Stimulated activated CD8-positive, alpha-beta memory T cell treated with anti-CD3 and anti-CD28 coated beads, Interleukin-4, amount 100 ng/mL, for 24 hours (primary cell): Measurements from ENCODE around the gene MTUS2.
"Not testable (repeated sequence)": the region's sequence is repeated elsewhere in the genome, so short reads cannot be mapped to it uniquely, and the experiment has no call there.

ENCODE experiments used
- DNase-seq: peaks from one replicate; pipeline ENCODE4 v3.0.0-alpha.2; 2020; ENCODE audit warnings: low read depth

Gene MTUS2

DNA sequence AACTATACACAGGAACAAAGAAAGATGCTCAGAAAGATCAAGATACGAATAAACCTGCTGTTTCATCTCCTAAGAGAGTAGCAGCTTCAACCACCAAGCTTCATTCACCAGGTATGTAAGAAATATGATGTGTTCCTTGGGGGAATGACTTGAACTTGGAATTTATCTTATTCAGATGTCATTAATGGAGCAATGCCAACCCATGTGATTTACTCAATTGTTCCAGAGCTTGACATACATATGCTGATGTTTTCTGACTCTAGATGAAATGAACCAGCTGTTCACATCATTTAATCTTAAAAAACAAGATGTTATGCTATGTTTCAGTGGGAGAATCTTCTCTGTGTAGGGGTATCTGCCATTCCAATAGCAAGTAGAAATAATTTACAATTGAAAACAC lies 504.5 kb downstream of the MTUS2 start:
- no peak for DNase-seq

DNA sequence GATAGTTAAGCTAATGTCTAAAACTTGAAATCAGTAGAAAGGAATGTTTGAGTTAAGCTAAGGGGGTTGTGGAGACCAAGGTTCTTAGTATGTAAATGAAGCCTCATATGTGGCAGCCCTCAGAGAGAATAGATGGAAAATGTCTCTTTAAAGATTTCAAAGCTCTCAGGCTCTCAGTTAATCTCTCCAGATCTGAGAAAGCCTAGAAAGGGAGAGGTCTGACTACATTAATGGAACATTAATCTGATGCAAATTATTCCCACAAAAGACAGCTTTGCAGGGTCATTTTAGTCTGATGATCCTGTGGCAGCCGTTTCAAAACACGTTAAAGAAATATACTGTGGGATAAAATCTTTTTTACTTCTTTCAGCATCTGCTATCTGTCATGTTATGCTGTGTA lies 508.4 kb downstream of the MTUS2 start:
- DNase-seq, result no peak

DNA sequence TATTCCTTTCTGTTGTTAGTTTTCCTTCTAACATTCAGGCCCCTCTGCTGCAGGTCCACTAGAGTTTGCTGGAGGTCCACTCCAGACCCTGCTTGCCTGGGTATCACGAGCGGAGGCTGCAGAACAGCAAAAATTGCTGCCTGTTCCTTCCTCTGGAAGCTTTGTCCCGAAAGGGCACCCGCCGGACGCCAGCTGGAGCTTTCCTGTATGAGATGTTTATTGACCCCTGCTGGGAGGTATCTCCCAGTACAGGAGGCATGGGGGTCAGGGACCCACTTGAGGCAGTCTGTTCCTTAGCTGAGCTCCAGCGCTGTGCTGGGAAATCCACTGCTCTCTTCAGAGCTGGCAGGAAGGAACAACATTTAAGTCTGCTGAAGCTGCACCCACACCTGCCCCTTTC lies 516.2 kb downstream of the MTUS2 start:
- no peak for DNase-seq

DNA sequence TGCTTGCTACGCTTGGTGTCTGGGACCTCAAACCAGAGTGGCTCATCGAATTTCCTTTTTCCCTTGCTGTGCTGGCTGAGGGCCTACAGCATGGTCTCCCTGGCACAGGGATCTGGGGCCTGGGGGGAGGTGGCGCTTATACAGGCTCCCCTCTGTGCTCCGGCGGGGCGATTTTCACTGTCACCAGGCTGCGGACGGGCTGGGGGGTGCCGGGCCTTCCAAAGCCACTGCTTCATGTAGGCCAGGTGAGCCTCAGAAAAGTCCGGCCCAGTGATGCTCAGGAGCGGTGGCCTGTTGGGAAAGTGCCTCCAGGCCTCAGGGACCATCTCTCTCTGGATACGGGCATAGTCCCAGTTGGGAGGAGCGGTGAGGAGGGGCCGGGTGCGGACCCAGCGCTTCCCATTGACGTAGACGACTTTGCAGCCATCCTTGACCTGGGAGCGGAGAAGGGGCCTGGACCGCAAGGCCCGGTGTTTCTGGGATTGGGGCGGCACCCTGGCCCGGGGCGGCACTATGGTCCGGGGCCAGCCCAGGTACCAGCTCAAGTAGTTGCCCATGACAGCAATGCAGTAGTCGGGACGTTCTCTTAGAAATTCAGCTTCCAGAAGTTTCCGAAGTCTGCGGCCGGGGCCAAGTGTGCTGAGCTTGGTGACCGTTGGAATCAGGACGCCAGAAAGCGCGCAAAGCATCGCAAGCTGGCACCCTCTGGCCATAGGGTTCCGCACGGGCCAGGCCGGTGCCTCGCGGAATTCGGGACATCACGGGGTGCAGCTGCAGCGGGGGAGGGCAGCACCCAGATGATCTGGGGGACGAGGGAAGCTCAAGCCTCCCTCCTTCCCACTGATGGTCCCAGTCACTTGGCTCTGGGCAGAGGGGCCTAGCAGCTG lies 519.5 kb downstream of the MTUS2 start:
- DNase-seq, result no peak

DNA sequence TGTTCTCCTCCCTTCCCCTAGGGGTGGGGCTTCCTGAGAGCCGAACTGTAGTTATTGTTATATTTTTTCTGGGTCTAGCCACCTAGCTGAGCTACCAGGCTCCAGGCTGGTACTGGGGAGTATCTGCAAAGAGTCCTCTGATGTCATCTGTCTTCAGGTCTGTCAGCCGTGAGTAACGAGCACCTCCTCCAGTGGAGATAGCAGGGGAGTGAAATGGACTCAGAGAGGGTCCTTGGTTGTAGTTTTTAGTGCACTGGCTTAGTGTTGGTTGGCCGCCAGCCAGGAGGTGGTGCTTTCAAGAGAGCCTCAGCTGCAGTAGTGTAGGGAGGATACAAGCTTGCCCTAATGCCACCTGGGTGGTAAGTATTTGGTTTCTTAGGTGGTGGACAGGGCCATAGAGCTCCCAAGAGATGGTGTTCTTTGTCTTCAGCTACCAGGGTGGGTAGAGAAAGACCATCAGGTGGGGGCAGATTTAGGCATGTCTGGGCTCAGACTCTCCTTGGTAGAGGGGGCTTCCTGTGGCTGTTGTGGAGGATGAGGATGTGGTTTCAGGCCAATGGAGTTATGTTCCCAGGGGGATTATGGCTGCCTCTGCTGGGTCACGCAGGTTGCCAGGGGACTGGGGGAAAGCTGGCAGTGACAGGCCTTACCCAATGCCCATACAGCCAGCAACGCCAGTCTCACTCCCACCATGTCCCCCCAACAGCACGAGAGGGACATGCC lies 525.9 kb downstream of the MTUS2 start:
- DNase-seq, result not testable (repeated sequence)

DNA sequence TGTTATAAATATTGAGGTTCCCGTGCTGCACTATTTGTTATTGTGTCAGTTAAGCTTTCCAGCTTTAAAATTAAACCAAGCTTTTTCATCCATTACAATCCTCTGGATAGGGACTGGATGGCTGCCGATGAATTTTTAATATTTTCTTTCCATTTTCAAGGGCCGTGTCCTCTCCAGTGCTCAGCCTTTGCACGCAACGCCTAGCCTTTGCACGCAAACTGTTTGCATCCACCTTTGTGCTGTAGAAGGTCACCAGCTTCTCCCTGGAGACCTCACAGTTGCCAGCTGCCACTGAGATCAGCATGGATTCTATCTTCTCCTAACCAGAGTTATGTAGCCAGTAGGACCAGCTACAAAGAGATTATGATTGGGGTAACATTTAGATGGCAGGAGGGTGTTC lies 534.9 kb downstream of the MTUS2 start:
- no peak for DNase-seq

DNA sequence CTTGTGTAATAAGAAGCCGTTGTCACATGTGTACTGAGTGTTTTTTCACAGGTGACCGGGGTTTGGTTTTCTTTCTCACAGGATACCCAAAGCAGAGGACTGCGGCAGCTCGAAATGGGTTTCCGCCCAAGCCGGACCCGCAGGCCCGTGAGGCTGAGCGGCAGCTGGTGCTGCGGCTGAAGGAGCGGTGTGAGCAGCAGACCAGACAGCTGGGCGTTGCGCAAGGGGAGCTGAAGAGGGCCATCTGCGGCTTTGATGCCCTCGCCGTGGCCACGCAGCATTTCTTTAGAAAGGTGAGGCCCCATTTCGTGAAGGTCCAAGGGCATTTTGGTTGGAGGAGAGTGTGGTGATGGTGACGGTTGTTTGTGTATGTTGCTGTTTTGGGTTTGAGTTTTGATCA lies 539.0 kb downstream of the MTUS2 start:
- no peak for DNase-seq

DNA sequence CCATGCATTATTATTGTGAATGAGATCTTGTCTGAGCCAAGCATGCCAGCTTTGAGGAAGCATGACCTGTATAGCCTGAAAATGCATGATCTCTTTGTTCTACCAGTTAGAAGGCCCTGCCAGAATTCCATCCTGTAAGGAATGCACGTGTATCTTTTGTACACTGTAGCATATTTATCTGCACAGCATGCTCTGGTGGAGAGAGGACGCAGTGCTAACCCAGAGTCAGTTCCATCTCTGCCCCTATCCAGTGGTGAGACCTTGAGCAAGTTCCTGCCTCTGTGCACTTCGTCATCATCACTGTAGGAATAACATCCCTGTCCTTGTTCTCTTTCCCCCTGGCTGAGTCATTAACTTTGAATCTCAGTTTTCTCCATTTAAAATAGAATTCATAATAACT lies 541.6 kb downstream of the MTUS2 start:
- no peak for DNase-seq

DNA sequence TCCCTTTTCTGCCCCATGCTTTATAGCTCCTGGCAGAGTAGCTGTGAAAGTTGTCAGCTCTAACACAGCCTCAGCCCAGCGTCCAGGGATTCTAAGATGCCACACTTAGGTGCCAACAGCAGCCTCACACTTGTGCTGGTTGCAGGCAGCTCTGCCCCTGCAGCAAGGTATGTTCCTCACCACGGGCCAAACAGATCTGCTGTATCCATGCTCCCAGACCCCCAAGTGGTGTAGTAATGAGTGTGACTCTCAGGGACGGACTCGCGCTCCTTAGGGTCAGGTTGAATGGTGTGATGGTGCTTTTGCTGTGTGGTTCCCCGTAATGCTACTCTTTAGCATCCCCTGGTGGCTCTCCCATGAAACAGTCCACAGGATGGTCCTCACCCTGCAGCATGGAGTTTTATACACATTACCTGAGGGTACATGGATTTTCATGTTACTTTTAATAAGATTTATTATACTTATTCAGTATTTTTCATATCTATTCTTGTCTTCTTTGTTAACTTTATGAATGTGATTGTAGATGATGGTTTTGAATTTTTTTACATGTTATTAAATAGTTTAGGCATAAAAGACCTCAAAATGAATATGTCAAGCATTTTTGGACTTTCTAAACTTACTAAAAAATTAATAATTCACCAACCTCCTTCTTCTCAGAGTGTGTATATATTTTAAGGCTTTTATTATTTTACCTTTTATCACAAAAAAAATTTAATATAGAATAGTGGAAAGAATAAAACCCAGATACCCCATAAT lies 542.9 kb downstream of the MTUS2 start:
- DNase-seq, result no peak

DNA sequence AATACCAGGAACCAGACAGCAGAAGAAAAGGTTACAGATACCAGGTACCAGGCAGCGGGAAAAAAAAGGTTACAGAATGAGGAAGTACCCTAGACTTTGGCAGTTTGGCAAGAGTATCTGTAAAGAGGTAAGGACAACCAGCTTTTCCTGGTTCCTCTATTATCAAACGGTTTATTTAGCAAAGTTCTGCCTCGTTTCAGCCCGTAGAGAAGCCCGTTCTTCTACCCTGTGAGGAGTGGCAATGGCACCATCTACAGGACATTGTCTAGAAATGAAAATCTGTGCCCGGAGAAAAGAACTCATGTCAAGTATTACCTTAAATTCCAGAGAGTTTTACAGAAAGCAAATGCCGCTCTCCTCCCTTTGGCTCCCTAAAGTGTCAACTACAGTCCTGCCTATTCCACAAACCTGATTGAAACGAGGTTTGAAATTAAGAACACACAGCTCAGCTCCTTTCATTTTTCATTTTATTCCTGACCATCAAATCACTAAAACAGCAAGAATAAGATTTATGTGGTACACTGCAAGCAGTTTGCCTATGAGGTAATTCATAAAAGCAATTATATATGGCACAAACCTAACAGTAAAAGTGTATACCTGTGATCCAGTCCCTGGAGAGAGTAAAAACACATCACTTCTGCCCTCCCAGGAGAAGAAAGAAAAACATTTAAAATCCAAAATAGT lies 549.1 kb downstream of the MTUS2 start:
- DNase-seq, result no peak

DNA sequence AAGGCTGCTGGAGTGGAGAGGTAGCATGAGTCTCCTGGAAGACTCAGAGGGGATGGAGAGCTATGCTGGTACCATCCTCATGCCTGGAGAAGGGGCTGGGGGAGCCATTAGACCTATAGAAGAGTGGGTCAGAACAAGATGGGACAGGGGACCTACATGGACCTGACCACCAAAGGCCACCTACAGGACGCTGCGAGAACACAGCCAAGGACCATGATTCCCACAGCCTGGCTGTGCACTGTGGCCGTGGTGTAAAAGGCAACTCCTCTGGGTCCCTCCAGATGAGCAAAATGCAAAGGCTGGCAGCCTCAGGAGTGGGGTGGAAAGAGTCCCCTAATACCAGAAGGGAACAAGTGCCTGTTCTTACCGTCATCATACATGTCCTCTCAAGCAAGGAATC lies 559.1 kb downstream of the MTUS2 start:
- no peak for DNase-seq

DNA sequence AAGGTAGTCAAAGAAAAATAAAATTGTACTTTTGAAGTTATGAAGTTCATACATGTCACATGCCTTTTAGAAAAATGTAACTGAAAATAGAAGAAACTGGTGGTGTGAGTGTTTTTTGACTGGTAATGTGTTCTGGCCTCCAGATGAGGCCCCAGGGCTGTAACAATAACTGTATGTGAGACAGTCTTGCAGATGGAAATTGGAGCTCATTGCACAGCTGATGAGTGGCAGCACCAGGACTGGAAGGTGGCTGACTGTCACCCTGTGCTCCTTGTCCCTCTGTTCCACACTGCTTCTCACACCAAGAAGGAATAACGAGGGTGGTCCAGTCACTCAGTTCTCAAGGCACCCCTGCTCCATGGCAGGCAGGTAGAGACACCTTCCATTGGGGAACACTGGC lies 559.7 kb downstream of the MTUS2 start:
- DNase-seq, result no peak

DNA sequence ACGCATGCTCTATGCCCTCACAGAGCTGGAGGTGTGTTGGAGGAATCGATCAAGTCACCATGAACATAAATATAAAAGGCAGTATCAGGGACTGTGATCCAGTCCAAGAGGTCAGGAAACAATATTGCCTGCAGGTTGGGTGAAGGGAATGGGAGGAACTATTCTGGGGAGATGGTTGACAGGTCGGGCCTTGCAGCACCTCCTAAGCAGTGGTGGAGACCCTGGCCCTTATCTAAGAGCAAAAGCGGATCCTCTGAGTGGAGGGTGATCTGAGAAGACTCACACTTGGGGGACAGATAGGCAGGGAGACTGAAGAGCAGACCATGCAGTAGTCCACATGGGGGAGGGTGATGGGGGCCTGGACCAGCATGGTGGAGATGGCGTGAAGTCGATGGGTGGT lies 561.9 kb downstream of the MTUS2 start:
- DNase-seq, result no peak

DNA sequence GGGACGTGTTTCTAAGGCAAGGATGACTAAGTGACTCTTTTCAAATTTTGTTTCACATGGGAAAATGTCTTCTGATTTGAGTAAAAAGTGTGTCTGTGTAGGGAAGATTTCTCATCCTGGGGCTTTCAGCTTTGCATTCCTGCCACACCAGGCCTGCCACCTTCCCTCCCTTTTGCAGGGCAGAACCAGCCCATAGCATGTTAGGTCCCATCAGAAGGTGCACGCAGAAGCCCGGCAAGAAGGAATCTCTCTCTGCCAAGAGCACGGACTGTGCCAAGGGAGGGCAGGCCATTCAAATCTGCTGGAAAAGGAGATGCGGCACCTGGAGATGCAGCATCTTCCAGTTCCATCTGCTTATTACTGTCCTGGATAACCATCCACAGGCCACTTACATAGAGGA lies 563.3 kb downstream of the MTUS2 start:
- no peak for DNase-seq

DNA sequence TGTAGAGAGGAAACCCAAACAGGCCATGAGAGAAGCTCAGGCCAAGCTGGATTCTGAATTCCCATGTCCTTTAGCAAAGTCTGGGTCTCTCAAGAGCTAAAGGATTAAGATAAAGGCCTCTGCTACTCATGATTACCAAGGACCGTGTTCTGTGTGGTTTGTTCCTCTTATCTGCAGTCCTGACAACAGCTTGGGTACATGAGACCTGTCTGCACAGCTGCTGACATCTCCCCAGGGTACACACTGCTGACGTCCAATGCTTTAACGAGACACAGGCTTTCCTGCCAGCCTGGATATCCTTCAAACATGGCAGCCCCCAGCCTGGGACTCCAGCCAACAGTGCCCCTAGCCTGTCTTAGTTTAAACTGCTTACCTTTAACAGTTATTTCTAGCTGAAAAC lies 564.3 kb downstream of the MTUS2 start:
- no peak for DNase-seq

DNA sequence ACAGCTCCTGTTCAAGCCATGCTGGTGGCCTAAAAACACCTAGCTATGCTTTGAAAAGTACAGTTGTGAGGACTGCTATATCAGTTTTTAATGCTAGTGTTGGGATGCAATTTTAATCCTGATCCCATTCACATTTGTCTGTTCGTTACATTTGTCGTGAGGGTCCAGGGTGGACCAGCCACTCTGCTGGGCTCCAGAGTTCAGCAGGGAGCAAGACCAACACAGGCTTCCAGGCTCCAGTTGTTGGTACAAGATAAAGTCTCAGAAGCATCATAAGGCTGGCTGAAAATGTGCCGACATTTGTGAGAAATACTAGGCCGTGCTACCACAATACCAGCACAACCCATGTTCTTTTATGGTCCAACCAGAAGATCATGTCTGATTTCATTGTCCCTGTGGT lies 564.7 kb downstream of the MTUS2 start:
- no peak for DNase-seq

DNA sequence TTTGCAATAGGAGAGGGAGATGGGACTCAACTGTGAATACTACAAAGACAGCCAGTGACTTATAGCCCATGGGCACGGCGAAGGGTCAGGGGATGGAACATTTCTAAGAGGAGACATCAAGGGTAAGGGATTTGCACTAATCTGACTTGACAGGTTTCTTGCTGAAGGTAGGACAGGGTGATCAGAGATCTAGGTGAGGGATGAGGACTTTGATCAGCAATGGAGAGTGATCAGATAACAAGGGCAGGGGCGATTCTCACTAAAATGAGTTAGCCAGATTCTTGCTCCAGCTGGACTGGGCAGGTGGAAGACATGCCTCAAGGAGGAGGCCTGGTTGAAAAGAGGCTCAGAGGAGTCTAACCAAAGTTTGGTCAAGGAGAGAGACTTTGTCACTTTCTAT lies 566.1 kb downstream of the MTUS2 start:
- DNase-seq, result no peak

DNA sequence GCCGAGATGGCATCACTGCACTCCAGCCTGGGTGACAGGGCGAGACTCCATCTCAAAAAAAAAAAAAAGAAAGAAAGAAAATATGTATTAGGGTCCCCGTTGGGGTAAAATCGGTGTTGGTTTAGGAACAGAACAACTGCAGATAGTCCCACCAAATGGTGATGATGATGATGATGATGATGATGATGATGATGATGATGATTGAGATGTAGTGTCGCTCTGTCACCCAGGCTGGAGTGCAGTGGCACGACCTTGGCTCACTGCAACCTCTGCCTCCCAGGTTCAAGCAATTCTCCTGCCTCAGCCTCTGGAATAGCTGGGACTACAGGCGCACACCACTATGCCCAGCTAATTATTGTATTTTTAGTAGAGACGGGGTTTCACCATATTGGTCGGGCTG lies 570.5 kb downstream of the MTUS2 start:
- DNase-seq, result not testable (repeated sequence)

DNA sequence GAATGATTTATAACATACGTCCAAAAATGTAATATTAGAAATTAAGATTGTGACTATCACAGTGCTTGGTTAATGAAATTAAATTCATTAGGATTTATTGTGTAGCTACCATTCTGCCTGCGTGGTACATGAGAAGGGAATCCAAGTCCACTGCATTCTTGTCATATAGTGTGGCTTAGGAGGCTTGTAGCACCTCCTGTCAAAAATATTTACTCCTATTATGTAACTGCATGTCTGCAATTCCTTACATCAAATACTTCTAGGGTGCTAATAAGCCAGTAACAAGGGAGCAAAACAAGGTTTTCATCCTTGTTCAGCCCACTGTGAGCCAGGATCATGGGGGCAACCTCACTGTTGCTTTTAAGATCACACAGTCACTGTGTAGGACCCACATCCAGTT lies 576.3 kb downstream of the MTUS2 start:
- no peak for DNase-seq

DNA sequence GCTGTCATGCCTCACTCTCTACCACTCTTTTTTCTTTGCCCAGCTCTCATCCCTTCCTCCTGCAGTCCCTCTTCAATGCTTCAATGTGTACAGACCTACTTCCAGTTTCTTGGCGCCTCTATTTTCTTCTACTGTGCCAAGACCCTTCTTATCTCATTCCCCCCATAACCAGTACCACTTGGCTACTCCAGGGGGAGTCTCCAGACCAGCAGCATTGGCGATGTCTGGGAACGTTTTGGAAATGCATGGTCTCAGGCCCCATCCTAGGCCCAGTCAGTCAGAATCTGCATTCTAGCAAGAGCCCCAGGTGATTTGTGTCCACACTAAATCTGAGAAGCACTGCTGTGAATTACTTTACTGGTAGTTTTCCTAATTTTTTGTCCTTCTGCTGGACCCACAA lies 577.1 kb downstream of the MTUS2 start:
- DNase-seq, result no peak

DNA sequence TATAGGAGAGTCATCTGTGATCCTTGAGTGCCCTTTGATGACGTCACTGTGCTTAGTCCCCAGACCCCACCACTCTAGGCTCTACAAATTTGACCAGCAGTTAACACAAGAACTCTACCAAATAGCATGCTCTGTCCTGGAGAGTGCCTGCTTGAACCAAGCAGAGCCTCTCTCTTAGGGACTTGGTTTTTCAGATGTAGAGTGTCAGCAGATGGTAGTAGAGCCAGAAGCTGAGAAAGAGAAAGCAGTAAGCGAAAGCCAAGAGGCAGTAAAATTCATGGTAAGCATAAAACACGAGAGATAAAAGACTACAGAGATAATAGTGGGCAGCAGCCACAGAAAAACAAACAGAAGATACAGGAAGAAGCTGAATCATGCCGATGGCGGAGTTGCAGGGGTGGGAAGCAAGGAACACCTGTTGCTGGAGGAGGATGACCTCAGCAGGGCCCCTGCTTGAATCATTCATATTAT lies 582.1 kb downstream of the MTUS2 start:
- DNase-seq, result no peak

DNA sequence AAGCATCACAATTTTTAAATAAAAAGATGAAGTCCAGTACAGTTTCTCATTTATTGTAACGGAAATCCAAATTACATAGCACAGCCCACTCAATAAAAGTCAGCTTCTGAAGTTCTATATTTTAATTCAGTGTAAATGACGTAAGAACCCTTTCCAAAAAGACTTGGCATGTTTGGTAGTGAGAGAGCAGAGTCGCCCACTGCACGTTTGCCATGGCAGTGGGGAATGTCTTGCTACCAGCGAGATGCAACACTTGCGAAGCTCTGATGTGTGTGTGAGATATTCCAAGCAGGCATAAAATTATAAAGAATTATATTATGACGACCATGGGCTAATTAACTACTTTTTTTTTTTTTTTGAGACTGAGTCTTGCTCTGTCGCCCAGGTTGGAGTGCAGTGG lies 585.3 kb downstream of the MTUS2 start:
- DNase-seq, result no peak
